Measurements from ENCODE around the gene TLR3.

TLR3 gene

GRCh38 chr4:186068581-186069348 lies at the start of gene TLR3:
TLR3 (plus strand) TSS chr4:186069156; CDS start chr4:186076620, 7,464 bp downstream.
- H3K27me3 ChIP-seq (ENCODE audit: low read length) = no peaks in the 10 kb centered on the region
- no peaks in the 10 kb centered on the region for H3K9me3 ChIP-seq (ENCODE audit: insufficient read depth, low read length)
- no peak within 1 kb of the TSS for H2AFZ ChIP-seq (ENCODE audit: low read depth, low read length, severe bottlenecking)
- no peak within 1 kb of the TSS for H3K4me3 ChIP-seq (ENCODE audit: insufficient read depth, low read length, poor library complexity, severe bottlenecking)
- no peak for TF ChIP-seq EZH2phosphoT487 (conservative IDR thresholded peaks at IDR 0.05; ENCODE audit: low read length)
- TF ChIP-seq CTCF (IDR thresholded peaks at IDR 0.05; ENCODE audit: insufficient read depth, low read length, poor library complexity, severe bottlenecking) = no peak
- H3K9me2 ChIP-seq (replicated peaks; ENCODE audit: insufficient read depth, low read length) = no peaks in the 10 kb centered on the region
- no peak within 1 kb of the TSS for H3K27ac ChIP-seq (ENCODE audit: low read depth, low read length)
- peak within 1 kb of the TSS; percentile 43 for H3K4me2 ChIP-seq (ENCODE audit: low read depth, low read length, poor library complexity, severe bottlenecking)
- no peaks in the 10 kb centered on the region for H4K20me1 ChIP-seq (ENCODE audit: low read depth, low read length)
- H3K36me3 ChIP-seq (ENCODE audit: low read length) = no peaks in the 10 kb centered on the region
- no peak within 1 kb of the TSS for H3K9ac ChIP-seq (ENCODE audit: low read length)
- no peaks in the 10 kb centered on the region for H3F3A ChIP-seq (ENCODE audit: insufficient read depth)
- no peaks in the 10 kb centered on the region for H3K79me2 ChIP-seq (ENCODE audit: insufficient read depth, low read length)

GRCh38 chr4:186019269-186019668 lies 49.7 kb upstream of the TLR3 start:
- H3K9ac ChIP-seq (ENCODE audit: low read length) = no peak overlapping the region
- H3K4me3 ChIP-seq (ENCODE audit: insufficient read depth, low read length, poor library complexity, severe bottlenecking) = no peak overlapping the region
- no peaks in the 10 kb centered on the region for H3K9me3 ChIP-seq (ENCODE audit: insufficient read depth, low read length)
- H3K4me2 ChIP-seq (ENCODE audit: low read depth, low read length, poor library complexity, severe bottlenecking) = no peak overlapping the region
- H3K27ac ChIP-seq (ENCODE audit: low read depth, low read length) = no peak overlapping the region
- H3K79me2 ChIP-seq (ENCODE audit: insufficient read depth, low read length) = no peaks in the 10 kb centered on the region
- no peak overlapping the region for H2AFZ ChIP-seq (ENCODE audit: low read depth, low read length, severe bottlenecking)
- H3K36me3 ChIP-seq (ENCODE audit: low read length) = no peaks in the 10 kb centered on the region
- H3F3A ChIP-seq (ENCODE audit: insufficient read depth) = no peaks in the 10 kb centered on the region
- TF ChIP-seq CTCF (IDR thresholded peaks at IDR 0.05; ENCODE audit: insufficient read depth, low read length, poor library complexity, severe bottlenecking) = no peak
- no peak for TF ChIP-seq EZH2phosphoT487 (conservative IDR thresholded peaks at IDR 0.05; ENCODE audit: low read length)
- no peaks in the 10 kb centered on the region for H3K9me2 ChIP-seq (replicated peaks; ENCODE audit: insufficient read depth, low read length)
- H4K20me1 ChIP-seq (ENCODE audit: low read depth, low read length) = no peaks in the 10 kb centered on the region
- no peaks in the 10 kb centered on the region for H3K27me3 ChIP-seq (ENCODE audit: low read length)

DNA sequence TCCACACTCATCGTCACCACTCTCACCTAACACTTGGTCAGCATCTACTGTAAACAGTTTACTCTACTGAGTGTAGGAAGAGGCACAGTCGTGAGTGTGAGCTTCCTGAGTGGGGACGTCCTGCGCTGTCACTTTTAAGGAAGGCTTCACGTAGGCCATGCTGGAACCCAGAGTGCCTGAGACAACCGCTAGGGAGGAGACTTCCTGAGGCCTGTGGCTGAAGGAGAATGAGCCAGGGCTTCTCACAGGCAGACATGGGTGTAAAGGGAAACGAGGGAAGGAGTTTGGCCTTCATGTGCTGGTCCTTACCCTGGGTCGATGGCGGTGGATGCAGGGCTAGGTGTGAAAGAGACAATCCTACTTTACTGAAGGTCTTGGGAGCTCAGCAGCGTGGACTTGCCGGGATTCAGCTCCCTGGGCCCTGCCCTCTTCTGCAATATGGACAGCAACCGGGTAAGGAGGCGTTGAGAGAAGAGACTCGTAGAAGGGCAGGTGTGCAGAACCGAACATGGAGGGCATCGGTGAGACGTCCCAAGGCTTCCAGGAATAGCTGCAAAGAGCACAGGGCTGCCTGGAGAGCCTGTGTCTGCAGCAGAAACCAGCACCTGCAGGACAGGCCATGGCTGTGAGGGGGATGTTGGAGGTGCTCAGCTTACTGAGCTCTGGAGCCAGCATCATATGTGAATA lies 48.7 kb upstream of the TLR3 start:
- no peaks in the 10 kb centered on the region for H3K9me2 ChIP-seq (replicated peaks; ENCODE audit: insufficient read depth, low read length)
- no peak overlapping the region for H3K4me2 ChIP-seq (ENCODE audit: low read depth, low read length, poor library complexity, severe bottlenecking)
- no peak overlapping the region for H3K27ac ChIP-seq (ENCODE audit: low read depth, low read length)
- H4K20me1 ChIP-seq (ENCODE audit: low read depth, low read length) = no peaks in the 10 kb centered on the region
- H3K27me3 ChIP-seq (ENCODE audit: low read length) = no peaks in the 10 kb centered on the region
- H3K9ac ChIP-seq (ENCODE audit: low read length) = no peak overlapping the region
- H3F3A ChIP-seq (ENCODE audit: insufficient read depth) = no peaks in the 10 kb centered on the region
- no peak overlapping the region for H3K4me3 ChIP-seq (ENCODE audit: insufficient read depth, low read length, poor library complexity, severe bottlenecking)
- no peaks in the 10 kb centered on the region for H3K79me2 ChIP-seq (ENCODE audit: insufficient read depth, low read length)
- no peak for TF ChIP-seq CTCF (IDR thresholded peaks at IDR 0.05; ENCODE audit: insufficient read depth, low read length, poor library complexity, severe bottlenecking)
- no peaks in the 10 kb centered on the region for H3K9me3 ChIP-seq (ENCODE audit: insufficient read depth, low read length)
- no peak overlapping the region for H2AFZ ChIP-seq (ENCODE audit: low read depth, low read length, severe bottlenecking)
- H3K36me3 ChIP-seq (ENCODE audit: low read length) = no peaks in the 10 kb centered on the region
